K562 (cell line): ENCODE results near the gene TBCEL. TPM values are rescaled to one million over a fixed set of nuclear protein-coding genes. Genes with fewer than 3 reads are reported as not detected.

Experiments
- ATAC-seq: fragments of 200-7000 bp; cut with Tn5 transposase; 3 replicates; pipeline ENCODE4 v1.9.1; 2020; ENCODE audit warnings: moderate library complexity
- BruUV-seq: library from RNA; stranded (reverse); fragments of 400-500 nt; replicated peaks from 2 replicates; lab custom pipeline; 2021; lab: Mats Ljungman, UMichigan
- CTCF ChIA-PET: fragments of 300-600 bp; formaldehyde crosslinking; extraction: SDS; loops from one replicate; lab custom pipeline; 2021; ENCODE audit warnings: low intra/inter-chr PET ratio; lab: Yijun Ruan, JAX
- POLR2A ChIA-PET: fragments of 300-600, 350-650 bp; sonication (Branson Sonifier 250); formaldehyde crosslinking; extraction: SDS; loops from one replicate; lab custom pipeline; 2021; ENCODE audit warnings: antibody characterized with exemption, inconsistent platforms; lab: Yijun Ruan, JAX
- DNase-seq, 4 experiments: peaks; one replicate each; pipeline versions ENCODE4 v3.0.0 to v3.0.0-alpha.2; 2011 to 2018; ENCODE audit warnings: low spot score in 3 of 4, mixed read lengths in 3 of 4; ENCODE audit errors: extremely low read depth in 1 of 4
- FAIRE-seq: peaks from 2 replicates; lab custom pipeline; 2011; peaks lifted over from hg19 to GRCh38; lab: Jason Lieb, UNC
- H2AFZ ChIP-seq: 2 replicates; pipeline ENCODE4 v1.6.0; 2011; ENCODE audit warnings: low read depth, low read length, control low read depth, inconsistent platforms
- H3K27ac ChIP-seq: fragments of 200-600 bp; 3 replicates; pipeline ENCODE4 v1.8.0; 2011; ENCODE audit warnings: low read depth, mild to moderate bottlenecking, control low read depth, inconsistent platforms, low read length, moderate library complexity, mixed read lengths; ENCODE audit errors: extremely low read depth
- H3K27me3 ChIP-seq, 2 experiments: fragments of 300-600 bp in 1 of 2; 2 replicates in 1 of 2; 3 replicates in 1 of 2; pipeline versions ENCODE4 v1.6.0 to v1.8.0; 2011; ENCODE audit warnings: inconsistent platforms in 2 of 2, low read length in 2 of 2, mild to moderate bottlenecking in 1 of 2, mixed read lengths in 1 of 2, moderate library complexity in 1 of 2; ENCODE audit not compliant: control insufficient read depth in 2 of 2, insufficient read depth in 2 of 2
- H3K36me3 ChIP-seq: fragments of 300-600 bp; 3 replicates; pipeline ENCODE4 v1.8.0; 2011; ENCODE audit warnings: mild to moderate bottlenecking, low read length, inconsistent platforms; ENCODE audit not compliant: control insufficient read depth, insufficient read depth
- H3K4me1 ChIP-seq, 2 experiments: fragments of 200-600 bp in 1 of 2; replicated peaks in 1 of 2; 2 replicates in 1 of 2; 3 replicates in 1 of 2; pipeline versions ENCODE4 v1.5.1 to v1.8.0; 2011; ENCODE audit warnings: inconsistent platforms in 2 of 2, low read length in 2 of 2, mild to moderate bottlenecking in 1 of 2, mixed read lengths in 1 of 2, moderate library complexity in 1 of 2; ENCODE audit not compliant: control insufficient read depth in 2 of 2, insufficient read depth in 2 of 2
- H3K4me2 ChIP-seq: 2 replicates; pipeline ENCODE4 v1.6.1; 2011; ENCODE audit warnings: low read length, control low read depth, inconsistent platforms, mixed read lengths; ENCODE audit not compliant: insufficient read depth
- H3K4me3 ChIP-seq: fragments of 200-600 bp; sonication (generic), shearing (Covaris generic); 2 replicates; pipeline ENCODE4 v1.5.1; 2016; ENCODE audit warnings: control low read depth, inconsistent platforms
- H3K79me2 ChIP-seq: fragments of 200-600 bp; 3 replicates; pipeline ENCODE4 v1.8.0; 2011; ENCODE audit warnings: low read length, inconsistent platforms; ENCODE audit not compliant: control insufficient read depth, insufficient read depth
- H3K9ac ChIP-seq, 2 experiments: 2 replicates each; pipeline versions ENCODE4 v1.6.0 to v1.6.1; 2011; ENCODE audit warnings: low read depth in 2 of 2, low read length in 2 of 2, control low read depth in 1 of 2, inconsistent platforms in 1 of 2, mild to moderate bottlenecking in 1 of 2, mixed read lengths in 1 of 2; ENCODE audit not compliant: insufficient read depth in 1 of 2
- H3K9me1 ChIP-seq: one replicate; pipeline ENCODE4 v1.6.0; 2011; ENCODE audit warnings: inconsistent platforms, mild to moderate bottlenecking, low read length, moderate library complexity; ENCODE audit not compliant: control insufficient read depth, insufficient read depth
- H3K9me3 ChIP-seq: replicated peaks from 2 replicates; pipeline ENCODE4 v1.5.1; 2011; ENCODE audit warnings: low read depth, low read length, inconsistent platforms; ENCODE audit not compliant: control insufficient read depth, insufficient read depth
- H4K20me1 ChIP-seq: replicated peaks from 2 replicates; pipeline ENCODE4 v1.6.1; 2011; ENCODE audit warnings: low read length, inconsistent platforms, mixed read lengths; ENCODE audit not compliant: control insufficient read depth, insufficient read depth
- DNMT1 ChIP-seq: fragments of 450-650 bp; IDR thresholded peaks from 2 replicates; pipeline ENCODE4 v1.6.1; 2016; ENCODE audit warnings: antibody characterized with exemption, mild to moderate bottlenecking
- FOXJ3 ChIP-seq: sonication (generic); formaldehyde crosslinking; IDR thresholded peaks from 2 replicates; pipeline ENCODE4 v1.4.0; 2020; ENCODE audit warnings: mild to moderate bottlenecking, missing genetic modification reagents
- GATA2 ChIP-seq: sonication (generic); formaldehyde crosslinking; IDR thresholded peaks from 2 replicates; pipeline ENCODE4 v1.4.0; 2020; ENCODE audit warnings: mild to moderate bottlenecking, missing genetic modification reagents
- NFATC3 ChIP-seq: fragments of 450-650 bp; IDR thresholded peaks from 2 replicates; pipeline ENCODE4 v1.6.1; 2017; ENCODE audit warnings: mild to moderate bottlenecking
- PYGO2 ChIP-seq: fragments of 450-650 bp; IDR thresholded peaks from 2 replicates; pipeline ENCODE4 v1.6.1; 2016; ENCODE audit warnings: mild to moderate bottlenecking, missing genetic modification characterization, moderate library complexity, missing compliant biosample characterization
- ZNF134 ChIP-seq: fragments of 250-450 bp; sonication (Bioruptor Pico); conservative IDR thresholded peaks from 2 replicates; pipeline ENCODE4 v1.4.0; 2020
- ZNF449 ChIP-seq: fragments of 250-450 bp; sonication (Bioruptor Pico); IDR thresholded peaks from 2 replicates; pipeline ENCODE4 v1.8.0; 2022; ENCODE audit warnings: moderate library complexity, mild to moderate bottlenecking, inconsistent platforms
- WGBS: fragments of 100-300 bp; shearing (Covaris generic); methylation state at CpG from one replicate; pipeline ENCODE4 v1.1.6; 2016; ENCODE audit warnings: low coverage, mixed read lengths; ENCODE audit not compliant: insufficient coverage; ENCODE audit errors: missing lambda C conversion rate; 5-methylcytosine and 5-hydroxymethylcytosine counted together
- in situ Hi-C: fragments of 300-500 bp; cut with MboI; formaldehyde crosslinking; loops from 4 replicates; pipeline ENCODE4 v1.15.0; 2018; ENCODE audit warnings: inconsistent platforms, mixed read lengths
- intact Hi-C: fragments of 100-400 bp; cut with micrococcal nuclease; formaldehyde crosslinking; loops from 2 replicates; pipeline ENCODE4 v1.14.2; 2022
- polyA plus RNA-seq, 8 experiments: library from polyadenylated mRNA; depleted of rRNA in 4 of 8; stranded (reverse) in 5 of 8; unstranded in 3 of 8; fragments of >200 nt; fragmentation: Nextera tagmentation in 2 of 8; fragmentation: Illumina TruSeq in 1 of 8; extraction: Ambion mirVana in 2 of 8; extraction: Trizol in 1 of 8; gene quantifications; 2 replicates each; pipeline versions ENCODE4 v1.2.1 to v1.2.3, GENCODE V29; 2011 to 2014; ENCODE audit warnings: inconsistent platforms in 1 of 8, missing spikeins in 1 of 8
- total RNA-seq, 7 experiments: library from RNA; depleted of rRNA in 6 of 7; stranded (reverse); fragments of >200 nt in 6 of 7; fragmentation: Illumina TruSeq in 2 of 7; extraction: Trizol in 2 of 7; gene quantifications; 2 replicates each; pipeline versions ENCODE4 v1.2.1 to v1.2.3, GENCODE V29; 2011 to 2021; ENCODE audit warnings: low replicate concordance in 1 of 7
- TF ChIP-seq, protein P1 (sequence below): fragments of 450-650 bp; formaldehyde crosslinking; IDR thresholded peaks from 2 replicates; pipeline ENCODE4 v1.4.0; 2020; ENCODE audit warnings: mild to moderate bottlenecking, moderate library complexity
- TF ChIP-seq, protein P2 (sequence below): fragments of 450-650 bp; IDR thresholded peaks from 2 replicates; pipeline ENCODE4 v1.7.0; 2016; ENCODE audit warnings: borderline replicate concordance

TBCEL gene
- total and polyA plus RNA-seq, 9 of the 15 experiments (the other 6 are each of a cell fraction or from before 2014, with no cell fraction given) = 0.39 to 2.3 (median 1.4) TPM

- H3K9ac ChIP-seq = no peak overlapping the region
- intact Hi-C loops (no loop called here), in situ Hi-C loops (no loop called here)
- H3K4me1 ChIP-seq = no peaks in the 10 kb centered on the region
- WGBS = 0% methylated on average over 8 of the region's 8 CpGs
- no peaks in the 10 kb centered on the region for H3K9me1 ChIP-seq
- H3K9me3 ChIP-seq = no peaks in the 10 kb centered on the region
- H3K36me3 ChIP-seq = no peaks in the 10 kb centered on the region
- FAIRE-seq (no peak), DNase-seq (no peak), ATAC-seq (no peak)
- POLR2A ChIA-PET = no interaction called here
- no peak overlapping the region for H2AFZ ChIP-seq
- no peak overlapping the region for H3K4me3 ChIP-seq
- BruUV-seq = no TSS peak
- TF ChIP-seq PYGO2 (tag) (no peak), ZNF134 (CRISPR knock-in tag) (no peak), GATA2 (CRISPR knock-in tag) (no peak), DNMT1 (no peak), NFATC3 (no peak), FOXJ3 (CRISPR knock-in tag) (no peak), ZNF449 (CRISPR knock-in tag) (no peak)
- TF ChIP-seq, protein P1, sequence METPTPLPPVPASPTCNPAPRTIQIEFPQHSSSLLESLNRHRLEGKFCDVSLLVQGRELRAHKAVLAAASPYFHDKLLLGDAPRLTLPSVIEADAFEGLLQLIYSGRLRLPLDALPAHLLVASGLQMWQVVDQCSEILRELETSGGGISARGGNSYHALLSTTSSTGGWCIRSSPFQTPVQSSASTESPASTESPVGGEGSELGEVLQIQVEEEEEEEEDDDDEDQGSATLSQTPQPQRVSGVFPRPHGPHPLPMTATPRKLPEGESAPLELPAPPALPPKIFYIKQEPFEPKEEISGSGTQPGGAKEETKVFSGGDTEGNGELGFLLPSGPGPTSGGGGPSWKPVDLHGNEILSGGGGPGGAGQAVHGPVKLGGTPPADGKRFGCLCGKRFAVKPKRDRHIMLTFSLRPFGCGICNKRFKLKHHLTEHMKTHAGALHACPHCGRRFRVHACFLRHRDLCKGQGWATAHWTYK (CRISPR knock-in tag) = no peak
- TF ChIP-seq, protein P2, sequence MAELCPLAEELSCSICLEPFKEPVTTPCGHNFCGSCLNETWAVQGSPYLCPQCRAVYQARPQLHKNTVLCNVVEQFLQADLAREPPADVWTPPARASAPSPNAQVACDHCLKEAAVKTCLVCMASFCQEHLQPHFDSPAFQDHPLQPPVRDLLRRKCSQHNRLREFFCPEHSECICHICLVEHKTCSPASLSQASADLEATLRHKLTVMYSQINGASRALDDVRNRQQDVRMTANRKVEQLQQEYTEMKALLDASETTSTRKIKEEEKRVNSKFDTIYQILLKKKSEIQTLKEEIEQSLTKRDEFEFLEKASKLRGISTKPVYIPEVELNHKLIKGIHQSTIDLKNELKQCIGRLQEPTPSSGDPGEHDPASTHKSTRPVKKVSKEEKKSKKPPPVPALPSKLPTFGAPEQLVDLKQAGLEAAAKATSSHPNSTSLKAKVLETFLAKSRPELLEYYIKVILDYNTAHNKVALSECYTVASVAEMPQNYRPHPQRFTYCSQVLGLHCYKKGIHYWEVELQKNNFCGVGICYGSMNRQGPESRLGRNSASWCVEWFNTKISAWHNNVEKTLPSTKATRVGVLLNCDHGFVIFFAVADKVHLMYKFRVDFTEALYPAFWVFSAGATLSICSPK = no peak
- H3K27me3 ChIP-seq = peaks cover 3 to 9% of the 10 kb centered on the region in 2 experiments; a peak in 3 of 5 replicates
- H3K27ac ChIP-seq = no peak overlapping the region
- H3K4me2 ChIP-seq = no peak overlapping the region
- CTCF ChIA-PET = no interaction called here
- H4K20me1 ChIP-seq = no peaks in the 10 kb centered on the region
- no peaks in the 10 kb centered on the region for H3K79me2 ChIP-seq
Measured at GRCh38 chr11:121140369-121140768, 116.5 kb downstream of the TBCEL start.

Other genes with a start within 250 kb of the TBCEL start
- under 0.01 TPM in 1 of 2 replicates, not detected in the other for gene TECTA, start 77.1 kb downstream of the TBCEL start, total RNA-seq (2014; rRNA removed)
- not detected in 2 replicates for gene TECTA, start 77.1 kb downstream of the TBCEL start, total RNA-seq (2014; rRNA removed; fragmentation: Illumina TruSeq; extraction: Trizol)
- gene TECTA, start 77.1 kb downstream of the TBCEL start, total RNA-seq (2015; rRNA removed; fragmentation: Illumina TruSeq; extraction: Trizol) = 0.04 TPM in 1 of 2 replicates, not detected in the other
- gene TECTA, start 77.1 kb downstream of the TBCEL start, total RNA-seq (2021) = not detected in 2 replicates
- gene TECTA, start 77.1 kb downstream of the TBCEL start, polyA plus RNA-seq (2011; rRNA removed) = 0.09 TPM in 1 of 2 replicates, not detected in the other
- gene TECTA, start 77.1 kb downstream of the TBCEL start, polyA plus RNA-seq (2014; fragmentation: Illumina TruSeq; extraction: Trizol) = 0.03 TPM in 1 of 2 replicates, not detected in the other
- not detected for gene TECTA, start 77.1 kb downstream of the TBCEL start, polyA plus RNA-seq (2014; fragmentation: Nextera tagmentation; extraction: Ambion mirVana)
- 0.03 and 0.07 TPM in 2 replicates for gene TECTA, start 77.1 kb downstream of the TBCEL start, polyA plus RNA-seq (2014; rRNA removed)